ENCODE measurements around the gene CFAP92.
"Not testable (repeated sequence)": the region's sequence is repeated elsewhere in the genome, so short reads cannot be mapped to it uniquely, and the experiment has no call there.

CFAP92 gene

DNA sequence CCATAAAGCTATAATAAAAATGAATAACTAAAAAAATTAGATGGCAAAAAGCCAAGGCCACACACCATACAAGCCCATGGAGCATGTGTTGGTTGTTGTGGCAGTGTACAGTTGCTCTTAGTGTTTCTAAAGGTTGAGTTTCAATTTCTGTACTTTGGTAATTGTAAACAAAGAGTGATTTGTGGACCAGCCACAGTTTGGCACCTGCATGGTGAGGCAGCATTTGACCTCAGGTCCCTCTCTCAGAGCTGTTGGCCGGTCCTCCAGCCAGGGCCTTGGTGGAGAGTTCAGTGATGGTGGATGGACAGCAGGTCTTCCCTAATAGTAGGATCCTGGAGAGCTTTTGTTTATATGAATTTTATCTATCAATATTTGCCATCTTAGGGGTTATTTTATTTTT lies 108.9 kb downstream of the CFAP92 start:
- no peaks in the 10 kb centered on the region for H3K9me3 ChIP-seq (ENCODE audit: control insufficient read depth, insufficient read depth, low read depth, low read length)
- TF ChIP-seq ZNF610 (tag by site-specific recombination; IDR thresholded peaks at IDR 0.05; ENCODE audit: borderline replicate concordance), result no peak
- CTCF ChIA-PET, result no interaction called here
- POLR2A ChIA-PET, result no interaction called here
- no peak overlapping the region for H3K27ac ChIP-seq (ENCODE audit: extremely low read depth, low read depth, low read length)
- H3K36me3 ChIP-seq (ENCODE audit: control insufficient read depth in 2 of 2, insufficient read depth in 1 of 2, low read length in 2 of 2), result peaks cover 0 to 73% of the 10 kb centered on the region in 2 experiments; a peak in 2 of 3 replicates
- no peak overlapping the region for H3K4me3 ChIP-seq (ENCODE audit: low read depth, low read length)
- H3K4me1 ChIP-seq (ENCODE audit: control insufficient read depth, insufficient read depth, low read length), result no peaks in the 10 kb centered on the region

DNA sequence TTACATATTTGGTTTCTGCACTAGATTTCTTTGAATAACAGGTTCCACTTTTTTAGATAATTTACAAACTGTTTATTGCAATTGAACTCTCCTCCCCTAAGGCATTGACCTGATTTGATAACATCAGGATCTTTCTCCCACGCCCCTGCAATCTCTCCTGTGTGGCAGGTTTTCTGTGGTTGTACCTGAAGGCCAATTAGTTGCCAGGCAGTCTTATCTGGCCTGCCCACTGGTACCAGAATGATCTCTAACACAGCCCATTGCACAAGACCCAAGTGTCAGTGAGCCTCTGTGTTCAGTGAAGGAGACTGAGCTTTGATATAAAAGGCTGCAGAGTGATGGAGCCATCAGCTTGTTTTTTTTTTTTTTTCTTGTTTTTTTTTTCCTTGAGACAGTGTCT lies 111.2 kb downstream of the CFAP92 start:
- CTCF ChIA-PET, result no interaction called here
- POLR2A ChIA-PET, result no interaction called here
- TF ChIP-seq ZFHX2 (tag by site-specific recombination; conservative IDR thresholded peaks at IDR 0.05) (0 out of 2 replicates have a peak, but pooled peaks have one; percentile 13), ZNF2 (tag by site-specific recombination; IDR thresholded peaks at IDR 0.05) (no peak), EGR2 (tag by site-specific recombination; IDR thresholded peaks at IDR 0.05; ENCODE audit: low read depth) (0 out of 2 replicates have a peak, but pooled peaks have one; percentile 31)
- no peak overlapping the region for H3K27ac ChIP-seq (ENCODE audit: extremely low read depth, low read depth, low read length)
- no peak overlapping the region for H3K4me3 ChIP-seq (ENCODE audit: low read depth, low read length)
- no peaks in the 10 kb centered on the region for H3K9me3 ChIP-seq (ENCODE audit: control insufficient read depth, insufficient read depth, low read depth, low read length)
- H3K36me3 ChIP-seq (ENCODE audit: control insufficient read depth in 2 of 2, insufficient read depth in 1 of 2, low read length in 2 of 2), result peaks cover 0 to 55% of the 10 kb centered on the region in 2 experiments; a peak in 2 of 3 replicates
- no peaks in the 10 kb centered on the region for H3K4me1 ChIP-seq (ENCODE audit: control insufficient read depth, insufficient read depth, low read length)

DNA sequence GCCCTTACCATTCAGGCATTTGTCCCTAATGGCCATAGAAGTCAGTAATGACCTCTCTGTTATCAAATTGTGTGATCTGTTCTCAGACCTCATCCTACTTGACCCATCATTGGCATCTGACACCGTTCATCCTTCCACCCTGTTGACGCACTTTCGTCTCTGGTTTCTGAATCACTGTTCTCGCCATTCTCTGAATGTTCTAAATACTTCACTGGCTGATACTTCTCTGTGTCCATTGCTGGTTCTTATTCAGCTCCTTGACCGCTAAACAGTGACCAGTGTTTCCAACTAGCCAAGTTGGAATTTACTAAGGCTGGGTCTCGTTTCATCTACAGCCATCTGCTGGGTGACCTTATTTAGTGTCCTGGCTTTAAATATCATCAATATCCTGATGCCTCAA lies 112.3 kb downstream of the CFAP92 start:
- no peak overlapping the region for H3K4me3 ChIP-seq (ENCODE audit: low read depth, low read length)
- peaks cover 0 to 51% of the 10 kb centered on the region in 2 experiments; a peak in 2 of 3 replicates for H3K36me3 ChIP-seq (ENCODE audit: control insufficient read depth in 2 of 2, insufficient read depth in 1 of 2, low read length in 2 of 2)
- H3K9me3 ChIP-seq (ENCODE audit: control insufficient read depth, insufficient read depth, low read depth, low read length), result no peaks in the 10 kb centered on the region
- H3K4me1 ChIP-seq (ENCODE audit: control insufficient read depth, insufficient read depth, low read length), result no peaks in the 10 kb centered on the region
- no peak overlapping the region for H3K27ac ChIP-seq (ENCODE audit: extremely low read depth, low read depth, low read length)
- TF ChIP-seq ZNF23 (tag by site-specific recombination; IDR thresholded peaks at IDR 0.05; ENCODE audit: borderline replicate concordance) (no peak), ZNF426 (tag by site-specific recombination; IDR thresholded peaks at IDR 0.05) (no peak), ZNF133 (tag by site-specific recombination; IDR thresholded peaks at IDR 0.05) (no peak), ZNF302 (tag by site-specific recombination; IDR thresholded peaks at IDR 0.05; ENCODE audit: low read depth) (no peak), ZNF843 (tag by site-specific recombination; IDR thresholded peaks at IDR 0.05) (no peak), ZNF121 (tag by site-specific recombination; IDR thresholded peaks at IDR 0.05) (no peak), ZNF433 (tag by site-specific recombination; IDR thresholded peaks at IDR 0.05; ENCODE audit: low read depth) (no peak), ZNF184 (tag by site-specific recombination; IDR thresholded peaks at IDR 0.05) (no peak), ZNF777 (tag by site-specific recombination; IDR thresholded peaks at IDR 0.05; ENCODE audit: borderline replicate concordance) (no peak)
- TF ChIP-seq, protein P1, sequence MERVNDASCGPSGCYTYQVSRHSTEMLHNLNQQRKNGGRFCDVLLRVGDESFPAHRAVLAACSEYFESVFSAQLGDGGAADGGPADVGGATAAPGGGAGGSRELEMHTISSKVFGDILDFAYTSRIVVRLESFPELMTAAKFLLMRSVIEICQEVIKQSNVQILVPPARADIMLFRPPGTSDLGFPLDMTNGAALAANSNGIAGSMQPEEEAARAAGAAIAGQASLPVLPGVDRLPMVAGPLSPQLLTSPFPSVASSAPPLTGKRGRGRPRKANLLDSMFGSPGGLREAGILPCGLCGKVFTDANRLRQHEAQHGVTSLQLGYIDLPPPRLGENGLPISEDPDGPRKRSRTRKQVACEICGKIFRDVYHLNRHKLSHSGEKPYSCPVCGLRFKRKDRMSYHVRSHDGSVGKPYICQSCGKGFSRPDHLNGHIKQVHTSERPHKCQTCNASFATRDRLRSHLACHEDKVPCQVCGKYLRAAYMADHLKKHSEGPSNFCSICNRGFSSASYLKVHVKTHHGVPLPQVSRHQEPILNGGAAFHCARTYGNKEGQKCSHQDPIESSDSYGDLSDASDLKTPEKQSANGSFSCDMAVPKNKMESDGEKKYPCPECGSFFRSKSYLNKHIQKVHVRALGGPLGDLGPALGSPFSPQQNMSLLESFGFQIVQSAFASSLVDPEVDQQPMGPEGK (tag by site-specific recombination; IDR thresholded peaks at IDR 0.05), result no peak
- TF ChIP-seq, protein P2, sequence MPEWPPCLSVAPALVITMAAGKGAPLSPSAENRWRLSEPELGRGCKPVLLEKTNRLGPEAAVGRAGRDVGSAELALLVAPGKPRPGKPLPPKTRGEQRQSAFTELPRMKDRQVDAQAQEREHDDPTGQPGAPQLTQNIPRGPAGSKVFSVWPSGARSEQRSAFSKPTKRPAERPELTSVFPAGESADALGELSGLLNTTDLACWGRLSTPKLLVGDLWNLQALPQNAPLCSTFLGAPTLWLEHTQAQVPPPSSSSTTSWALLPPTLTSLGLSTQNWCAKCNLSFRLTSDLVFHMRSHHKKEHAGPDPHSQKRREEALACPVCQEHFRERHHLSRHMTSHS (tag by site-specific recombination; IDR thresholded peaks at IDR 0.05), result no peak
- TF ChIP-seq, protein P3, sequence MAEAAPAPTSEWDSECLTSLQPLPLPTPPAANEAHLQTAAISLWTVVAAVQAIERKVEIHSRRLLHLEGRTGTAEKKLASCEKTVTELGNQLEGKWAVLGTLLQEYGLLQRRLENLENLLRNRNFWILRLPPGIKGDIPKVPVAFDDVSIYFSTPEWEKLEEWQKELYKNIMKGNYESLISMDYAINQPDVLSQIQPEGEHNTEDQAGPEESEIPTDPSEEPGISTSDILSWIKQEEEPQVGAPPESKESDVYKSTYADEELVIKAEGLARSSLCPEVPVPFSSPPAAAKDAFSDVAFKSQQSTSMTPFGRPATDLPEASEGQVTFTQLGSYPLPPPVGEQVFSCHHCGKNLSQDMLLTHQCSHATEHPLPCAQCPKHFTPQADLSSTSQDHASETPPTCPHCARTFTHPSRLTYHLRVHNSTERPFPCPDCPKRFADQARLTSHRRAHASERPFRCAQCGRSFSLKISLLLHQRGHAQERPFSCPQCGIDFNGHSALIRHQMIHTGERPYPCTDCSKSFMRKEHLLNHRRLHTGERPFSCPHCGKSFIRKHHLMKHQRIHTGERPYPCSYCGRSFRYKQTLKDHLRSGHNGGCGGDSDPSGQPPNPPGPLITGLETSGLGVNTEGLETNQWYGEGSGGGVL (tag by site-specific recombination; IDR thresholded peaks at IDR 0.05), result no peak
- TF ChIP-seq, protein P4, sequence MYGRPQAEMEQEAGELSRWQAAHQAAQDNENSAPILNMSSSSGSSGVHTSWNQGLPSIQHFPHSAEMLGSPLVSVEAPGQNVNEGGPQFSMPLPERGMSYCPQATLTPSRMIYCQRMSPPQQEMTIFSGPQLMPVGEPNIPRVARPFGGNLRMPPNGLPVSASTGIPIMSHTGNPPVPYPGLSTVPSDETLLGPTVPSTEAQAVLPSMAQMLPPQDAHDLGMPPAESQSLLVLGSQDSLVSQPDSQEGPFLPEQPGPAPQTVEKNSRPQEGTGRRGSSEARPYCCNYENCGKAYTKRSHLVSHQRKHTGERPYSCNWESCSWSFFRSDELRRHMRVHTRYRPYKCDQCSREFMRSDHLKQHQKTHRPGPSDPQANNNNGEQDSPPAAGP (tag by site-specific recombination; IDR thresholded peaks at IDR 0.05), result no peak
- ChIA-PET CTCF (interaction anchor here (0.5 kb wide), 1 partner anchor 328 kb away, joined by 3 read pairs; no protein-coding TSS in a partner anchor), POLR2A (no interaction called here)

DNA sequence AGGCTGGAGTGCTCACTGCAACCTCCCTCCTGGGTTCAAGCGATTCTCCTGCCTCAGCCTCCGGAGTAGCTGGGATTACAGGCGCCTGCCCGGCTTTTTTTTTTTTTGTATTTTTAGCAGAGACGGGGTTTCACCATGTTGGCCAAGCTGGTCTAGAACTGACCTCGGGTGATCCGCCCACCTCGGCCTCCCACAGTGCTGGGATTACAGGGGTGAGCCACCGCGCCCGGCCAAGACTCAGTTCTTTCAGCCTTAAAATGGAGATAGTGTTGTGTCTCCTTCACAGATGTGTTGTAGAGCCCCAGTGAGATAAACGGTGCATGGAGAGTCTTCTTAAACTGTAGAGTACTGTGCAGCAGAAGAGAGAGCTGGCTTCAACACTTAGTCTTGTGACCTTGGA lies 113.4 kb downstream of the CFAP92 start:
- H3K9me3 ChIP-seq (ENCODE audit: control insufficient read depth, insufficient read depth, low read depth, low read length); H3K4me1 ChIP-seq (ENCODE audit: control insufficient read depth, insufficient read depth, low read length); POLR2A ChIA-PET; H3K27ac ChIP-seq (ENCODE audit: extremely low read depth, low read depth, low read length): not testable (repeated sequence)
- peak overlapping the region; percentile 95 for H3K4me3 ChIP-seq (ENCODE audit: low read depth, low read length)
- CTCF ChIA-PET, result interaction anchor here (0.7 kb wide), 1 partner anchor 335 kb away, joined by 4 read pairs; no protein-coding TSS in a partner anchor
- H3K36me3 ChIP-seq (ENCODE audit: control insufficient read depth in 2 of 2, insufficient read depth in 1 of 2, low read length in 2 of 2), result peaks cover 0 to 48% of the 10 kb centered on the region in 2 experiments; a peak in 2 of 3 replicates
